DND-41 (cell line): ENCODE measurements around the gene ZNF236.

Experiments
- ATAC-seq: fragments of 200-7000 bp; cut with Tn5 transposase; 3 replicates; pipeline ENCODE4 v1.9.1; 2021; ENCODE audit warnings: low read depth; ENCODE audit not compliant: insufficient read depth
- DNase-seq: peaks from one replicate; pipeline ENCODE4 v3.0.0-alpha.2; 2020
- H2AFZ ChIP-seq: 2 replicates; pipeline ENCODE4 v1.6.0; 2012; ENCODE audit warnings: low read depth, low read length
- H3K27ac ChIP-seq: 2 replicates; pipeline ENCODE4 v1.5.1; 2012; ENCODE audit warnings: low read length, inconsistent platforms
- H3K27me3 ChIP-seq: fragments of 200-600 bp; sonication (generic); 2 replicates; pipeline ENCODE4 v1.6.0; 2012; ENCODE audit warnings: low read length, mild to moderate bottlenecking, inconsistent platforms; ENCODE audit not compliant: insufficient read depth, poor library complexity
- H3K36me3 ChIP-seq: 2 replicates; pipeline ENCODE4 v1.5.1; 2012; ENCODE audit warnings: low read length, inconsistent platforms; ENCODE audit not compliant: insufficient read depth
- H3K4me1 ChIP-seq: 2 replicates; pipeline ENCODE4 v1.5.1; 2012; ENCODE audit warnings: mild to moderate bottlenecking, low read length; ENCODE audit not compliant: insufficient read depth
- H3K4me2 ChIP-seq: 2 replicates; pipeline ENCODE4 v1.6.0; 2012; ENCODE audit warnings: mild to moderate bottlenecking, moderate library complexity, low read length, inconsistent platforms; ENCODE audit not compliant: insufficient read depth
- H3K4me3 ChIP-seq, 2 experiments: fragments of 200-600 bp in 1 of 2; shearing (Covaris generic) in 1 of 2; 2 replicates each; pipeline ENCODE4 v1.5.1; 2012 to 2016; ENCODE audit warnings: inconsistent platforms in 2 of 2, low read length in 2 of 2, mild to moderate bottlenecking in 2 of 2, low read depth in 1 of 2, moderate library complexity in 1 of 2
- H3K79me2 ChIP-seq: 2 replicates; pipeline ENCODE4 v1.6.0; 2012; ENCODE audit warnings: low read length, inconsistent platforms; ENCODE audit not compliant: insufficient read depth
- H3K9ac ChIP-seq: 2 replicates; pipeline ENCODE4 v1.6.0; 2012; ENCODE audit warnings: low read depth, mild to moderate bottlenecking, inconsistent platforms, low read length, moderate library complexity
- H3K9me3 ChIP-seq: 2 replicates; pipeline ENCODE4 v1.5.1; 2012; ENCODE audit warnings: low read length, moderate library complexity, mild to moderate bottlenecking, inconsistent platforms; ENCODE audit not compliant: insufficient read depth, severe bottlenecking
- H4K20me1 ChIP-seq: 2 replicates; pipeline ENCODE4 v1.6.0; 2012; ENCODE audit warnings: low read length; ENCODE audit not compliant: insufficient read depth
- CTCF ChIP-seq: IDR thresholded peaks from 2 replicates; pipeline ENCODE4 v1.5.1; 2012; ENCODE audit warnings: borderline replicate concordance, low read length, moderate library complexity, mild to moderate bottlenecking; ENCODE audit not compliant: poor library complexity, severe bottlenecking; ENCODE audit errors: extremely low read depth
- EZH2 ChIP-seq: IDR thresholded peaks from 3 replicates; pipeline ENCODE4 v1.6.1; 2012; ENCODE audit warnings: borderline replicate concordance, low read depth, mild to moderate bottlenecking, moderate library complexity, low read length, inconsistent platforms; ENCODE audit not compliant: severe bottlenecking

Gene ZNF236

GRCh38 chr18:77004555-77005380, 182.4 kb downstream of the ZNF236 start:
- no peaks in the 10 kb centered on the region for H3K27me3 ChIP-seq
- 0 out of 4 replicates have a peak overlapping the region, but pooled peaks of 1 of the 2 experiments have one; percentile 20 for H3K4me3 ChIP-seq
- H3K27ac ChIP-seq: peak overlapping the region; percentile 85
- TF ChIP-seq CTCF: no peak
- no peak for TF ChIP-seq EZH2
- H3K36me3 ChIP-seq: no peaks in the 10 kb centered on the region
- peaks cover 70% of the 10 kb centered on the region for H3K4me1 ChIP-seq
- no peaks in the 10 kb centered on the region for H4K20me1 ChIP-seq
- ATAC-seq (peak; percentile 52; the same call in 2 of the 3 replicates), DNase-seq (peak; percentile 53)
- peak overlapping the region; percentile 48 for H3K4me2 ChIP-seq
- peak overlapping the region; percentile 41; the same call in 1 of the 2 replicates for H2AFZ ChIP-seq
- no peaks in the 10 kb centered on the region for H3K79me2 ChIP-seq
- H3K9me3 ChIP-seq: no peaks in the 10 kb centered on the region
- H3K9ac ChIP-seq: peak overlapping the region; percentile 42

- Histone ChIP-seq H3K4me1 (peaks cover 63% of the 10 kb centered on the region), H4K20me1 (no peaks in the 10 kb centered on the region), H3K27me3 (no peaks in the 10 kb centered on the region), H3K79me2 (no peaks in the 10 kb centered on the region), H3K36me3 (0 out of 2 replicates have a peak, but pooled peaks cover under 1% of the 10 kb centered on the region), H3K4me3 (0 out of 4 replicates have a peak overlapping the region, but pooled peaks of 1 of the 2 experiments have one; percentile 20), H3K9me3 (no peaks in the 10 kb centered on the region), H3K27ac (peak overlapping the region; percentile 85), H3K4me2 (peak overlapping the region; percentile 48), H2AFZ (no peak overlapping the region), H3K9ac (peak overlapping the region; percentile 42)
- DNase-seq (no peak), ATAC-seq (no peak)
- TF ChIP-seq CTCF: no peak
- TF ChIP-seq EZH2: no peak
Observed at GRCh38 chr18:77005651-77006195, 183.4 kb downstream of the ZNF236 start.

GRCh38 chr18:77006305-77007175, 184.2 kb downstream of the ZNF236 start:
- Histone ChIP-seq H3K36me3 (peaks cover 8% of the 10 kb centered on the region; the same call in 1 of the 2 replicates), H3K27me3 (no peaks in the 10 kb centered on the region), H3K27ac (peak overlapping the region; percentile 85), H3K79me2 (0 out of 2 replicates have a peak, but pooled peaks cover 2% of the 10 kb centered on the region), H3K4me1 (peaks cover 55% of the 10 kb centered on the region), H4K20me1 (no peaks in the 10 kb centered on the region), H3K4me3 (no peak overlapping the region), H3K9me3 (no peaks in the 10 kb centered on the region), H3K9ac (0 out of 2 replicates have a peak overlapping the region, but pooled peaks have one; percentile 42), H3K4me2 (no peak overlapping the region), H2AFZ (no peak overlapping the region)
- ATAC-seq (no peak), DNase-seq (no peak)
- no peak for TF ChIP-seq EZH2
- no peak for TF ChIP-seq CTCF
